Measurements from ENCODE around the gene MIEN1. TPM values are rescaled to one million over a fixed set of nuclear protein-coding genes. Genes with fewer than 3 reads are reported as not detected.
"Not testable (repeated sequence)": the region's sequence is repeated elsewhere in the genome, so short reads cannot be mapped to it uniquely, and the experiment has no call there.

The MIEN1 gene
- total RNA-seq, 1 donor from 2014 or later = 50.4 TPM

DNA sequence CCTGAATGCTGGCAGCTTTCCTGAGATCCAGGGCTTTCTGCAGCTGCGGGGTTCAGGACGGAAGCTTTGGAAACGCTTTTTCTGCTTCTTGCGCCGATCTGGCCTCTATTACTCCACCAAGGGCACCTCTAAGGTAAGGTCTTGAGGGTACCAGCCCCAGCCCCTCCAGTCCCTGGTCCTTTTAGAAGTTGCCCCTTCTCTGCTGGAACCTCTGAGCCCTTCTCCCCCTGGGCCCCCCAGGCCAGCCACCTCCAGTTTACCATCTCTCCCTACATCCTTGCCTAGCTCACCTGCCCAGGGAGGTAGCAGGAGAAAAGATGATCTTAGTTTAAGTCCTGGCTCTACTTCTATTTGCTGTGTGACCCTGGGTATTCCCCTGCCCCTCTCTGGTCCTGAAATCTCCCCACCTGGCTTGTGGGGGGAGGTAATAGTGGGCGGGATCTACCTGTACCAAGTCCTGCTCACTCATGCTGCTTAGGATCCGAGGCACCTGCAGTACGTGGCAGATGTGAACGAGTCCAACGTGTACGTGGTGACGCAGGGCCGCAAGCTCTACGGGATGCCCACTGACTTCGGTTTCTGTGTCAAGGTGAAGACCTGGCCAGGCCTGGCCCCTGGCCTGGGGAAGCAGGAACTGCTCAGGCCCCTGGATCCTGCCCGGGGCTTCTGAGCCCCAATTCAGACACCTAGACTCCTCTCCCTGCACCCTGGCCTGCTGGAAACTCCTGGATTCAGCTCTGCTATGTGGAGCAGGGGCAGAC, 13.9 kb upstream of the MIEN1 start:
- ATAC-seq (ENCODE audit: poor library complexity) = no peak
- no peak for DNase-seq
- intact Hi-C loops (cut with DNase I) = no loop called here

GRCh38 chr17:39742856-39743436, 12.6 kb upstream of the MIEN1 start:
- ATAC-seq (ENCODE audit: poor library complexity) (no peak), DNase-seq (no peak)
- intact Hi-C loops (cut with DNase I) = no loop called here

- intact Hi-C loops (cut with DNase I) = no loop called here
Measured at GRCh38 chr17:39742126-39742855, 12.0 kb upstream of the MIEN1 start.

GRCh38 chr17:39740357-39741111, 10.2 kb upstream of the MIEN1 start:
- DNase-seq = no peak
- ATAC-seq (ENCODE audit: poor library complexity) = no peak
- intact Hi-C loops (cut with DNase I) = no loop called here

More at GRCh38 chr17:39742126-39742855, 12.0 kb upstream of the MIEN1 start:
- no peak for ATAC-seq (ENCODE audit: poor library complexity)
- DNase-seq = no peak

GRCh38 chr17:39739885-39740356, 9.6 kb upstream of the MIEN1 start:
- ATAC-seq (ENCODE audit: poor library complexity) (no peak), DNase-seq (no peak)
- intact Hi-C loops (cut with DNase I) = no loop called here

GRCh38 chr17:39738983-39739884, 8.9 kb upstream of the MIEN1 start:
- peak; percentile 35 for DNase-seq

DNA sequence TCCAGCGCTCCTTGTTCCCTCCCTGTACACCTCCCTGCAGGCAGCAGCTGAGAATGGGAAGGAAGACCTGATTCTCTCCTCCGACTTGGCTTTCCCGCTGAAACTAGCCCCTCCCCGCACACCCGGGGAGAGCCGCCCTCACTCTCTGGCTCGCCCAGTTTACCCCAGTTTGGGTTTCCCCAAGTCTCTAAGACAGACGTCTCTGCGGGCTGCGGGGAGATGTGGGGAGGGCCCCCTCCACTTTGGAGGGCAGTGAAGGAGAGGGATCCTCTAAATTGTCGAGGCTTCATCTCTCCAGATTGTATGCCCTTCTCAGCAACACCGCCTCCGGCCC, 8.2 kb upstream of the MIEN1 start:
- ATAC-seq (ENCODE audit: poor library complexity) = peak; percentile 26
- DNase-seq = no peak
- intact Hi-C loops (cut with DNase I) = no loop called here

More at GRCh38 chr17:39738983-39739884, 8.9 kb upstream of the MIEN1 start:
- intact Hi-C loops (cut with DNase I) = no loop called here
- peak; percentile 19 for ATAC-seq (ENCODE audit: poor library complexity)

DNA sequence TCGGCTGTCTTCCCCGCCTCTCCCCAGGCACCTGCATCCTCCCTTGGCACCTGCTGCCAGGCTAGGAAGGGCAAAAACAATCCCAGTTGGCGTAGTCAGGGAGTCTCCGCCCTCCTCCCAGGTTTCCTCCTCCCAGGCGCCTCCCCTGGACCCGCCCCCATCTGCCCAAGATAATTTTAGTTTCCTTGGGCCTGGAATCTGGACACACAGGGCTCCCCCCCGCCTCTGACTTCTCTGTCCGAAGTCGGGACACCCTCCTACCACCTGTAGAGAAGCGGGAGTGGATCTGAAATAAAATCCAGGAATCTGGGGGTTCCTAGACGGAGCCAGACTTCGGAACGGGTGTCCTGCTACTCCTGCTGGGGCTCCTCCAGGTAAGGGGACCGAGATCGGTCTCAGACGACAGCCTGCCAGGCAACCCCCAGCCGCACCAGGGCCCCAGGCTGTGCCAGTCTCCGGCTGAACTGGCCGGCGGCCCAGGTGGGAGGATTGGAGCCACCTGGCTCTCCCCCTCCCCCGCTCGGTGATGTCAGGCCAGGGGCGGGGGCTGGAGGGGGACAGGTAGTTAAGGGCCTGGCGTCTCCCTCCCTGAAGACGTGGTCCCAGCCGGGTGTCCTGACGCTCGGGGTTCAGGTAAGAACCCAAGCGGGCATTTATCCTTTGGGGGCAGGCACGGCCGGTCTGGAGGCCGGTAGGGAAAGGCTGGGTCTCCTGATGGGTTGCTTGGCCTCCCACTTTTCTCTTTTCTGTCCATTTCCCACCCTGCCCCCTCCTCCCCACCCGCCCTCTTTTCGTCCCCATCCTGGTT, 7.6 kb upstream of the MIEN1 start, which contains the start of gene GRB7:
GRB7 (plus strand) TSS at position 179 of the 808 bp plus-strand sequence. CDS start 4,364 bp downstream, outside the sequence.
- DNase-seq (peak; percentile 60), ATAC-seq (ENCODE audit: poor library complexity) (peak; percentile 64)
- intact Hi-C loops (cut with DNase I) = no loop called here

GRCh38 chr17:39737206-39737759, 7.0 kb upstream of the MIEN1 start:
- intact Hi-C loops (cut with DNase I) = no loop called here
- no peak for DNase-seq
- ATAC-seq (ENCODE audit: poor library complexity) = no peak

GRCh38 chr17:39736319-39737165, 6.2 kb upstream of the MIEN1 start:
- intact Hi-C loops (cut with DNase I) = no loop called here
- DNase-seq (no peak), ATAC-seq (ENCODE audit: poor library complexity) (no peak)

DNA sequence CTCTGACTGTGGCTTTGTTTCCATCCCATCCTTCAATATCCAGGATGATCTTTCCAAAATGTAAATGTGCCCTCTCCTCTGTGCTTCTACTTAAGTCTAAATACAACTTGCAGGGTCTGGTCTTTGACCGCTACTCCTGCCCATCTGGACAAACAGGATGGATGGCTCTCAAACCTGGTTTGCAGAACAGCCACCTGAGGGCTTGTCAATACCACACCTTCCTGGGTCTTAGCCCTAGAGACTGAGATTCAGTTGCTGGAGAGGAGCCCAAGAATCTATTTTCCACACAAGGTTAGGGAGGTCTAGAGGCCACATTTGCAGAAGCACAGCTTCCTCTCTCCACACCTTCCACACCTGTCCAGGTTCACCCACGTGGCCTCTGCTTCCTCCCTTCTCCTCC, 5.5 kb upstream of the MIEN1 start:
- ATAC-seq (ENCODE audit: poor library complexity) = no peak
- DNase-seq = no peak

GRCh38 chr17:39732586-39732985, 2.3 kb upstream of the MIEN1 start:
- intact Hi-C loops (cut with DNase I) = no loop called here
- no peak for DNase-seq
- ATAC-seq (ENCODE audit: poor library complexity) = no peak

More for the DNA sequence above, 5.5 kb upstream of the MIEN1 start:
- intact Hi-C loops (cut with DNase I) = no loop called here

DNA sequence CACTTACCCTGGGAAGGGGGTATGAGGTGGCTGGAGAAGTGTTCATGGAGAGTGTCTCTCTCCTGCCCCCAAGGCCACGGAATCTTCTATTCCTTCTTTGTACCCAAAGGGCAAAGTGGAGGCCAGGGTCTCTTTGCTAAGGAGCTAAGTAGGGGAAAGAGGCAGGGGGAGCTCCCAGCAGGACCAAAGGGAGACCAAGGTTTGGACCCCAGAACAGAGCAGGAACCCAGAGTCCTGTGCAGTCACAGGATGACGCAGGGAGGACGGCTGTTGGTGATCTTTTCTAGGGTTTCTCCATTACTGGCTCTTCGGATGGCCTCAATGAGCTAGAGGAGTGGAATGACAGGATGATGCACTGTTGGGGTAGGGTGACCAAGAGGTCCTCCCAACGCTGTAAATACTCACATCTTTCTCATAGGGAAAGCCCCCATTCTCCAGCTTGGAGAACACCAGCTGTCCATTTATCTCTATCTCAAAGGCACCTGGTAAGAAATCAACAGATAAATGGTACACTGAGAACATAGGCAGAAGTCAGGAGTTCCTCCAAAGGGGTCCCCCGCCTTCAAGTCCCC, 966 bp downstream of the MIEN1 start:
- ATAC-seq (ENCODE audit: poor library complexity) (no peak), DNase-seq (no peak)
- intact Hi-C loops (cut with DNase I) = no loop called here

GRCh38 chr17:39727556-39727955, 2.8 kb downstream of the MIEN1 start:
- no peak for DNase-seq
- ATAC-seq (ENCODE audit: poor library complexity) = no peak
- intact Hi-C loops (cut with DNase I) = no loop called here

DNA sequence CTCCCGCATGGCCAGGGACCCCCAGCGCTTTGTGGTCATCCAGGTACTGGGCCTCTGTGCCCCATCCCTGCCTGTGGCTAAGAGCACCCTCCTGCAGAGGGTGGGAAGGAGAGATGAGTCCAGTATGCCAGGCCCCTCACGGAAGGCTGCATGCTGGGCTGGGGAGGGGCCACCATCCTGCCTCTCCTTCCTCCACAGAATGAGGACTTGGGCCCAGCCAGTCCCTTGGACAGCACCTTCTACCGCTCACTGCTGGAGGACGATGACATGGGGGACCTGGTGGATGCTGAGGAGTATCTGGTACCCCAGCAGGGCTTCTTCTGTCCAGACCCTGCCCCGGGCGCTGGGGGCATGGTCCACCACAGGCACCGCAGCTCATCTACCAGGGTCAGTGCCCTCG, 3.7 kb downstream of the MIEN1 start:
- no peak for DNase-seq
- intact Hi-C loops (cut with DNase I) = no loop called here
- ATAC-seq (ENCODE audit: poor library complexity) = no peak

DNA sequence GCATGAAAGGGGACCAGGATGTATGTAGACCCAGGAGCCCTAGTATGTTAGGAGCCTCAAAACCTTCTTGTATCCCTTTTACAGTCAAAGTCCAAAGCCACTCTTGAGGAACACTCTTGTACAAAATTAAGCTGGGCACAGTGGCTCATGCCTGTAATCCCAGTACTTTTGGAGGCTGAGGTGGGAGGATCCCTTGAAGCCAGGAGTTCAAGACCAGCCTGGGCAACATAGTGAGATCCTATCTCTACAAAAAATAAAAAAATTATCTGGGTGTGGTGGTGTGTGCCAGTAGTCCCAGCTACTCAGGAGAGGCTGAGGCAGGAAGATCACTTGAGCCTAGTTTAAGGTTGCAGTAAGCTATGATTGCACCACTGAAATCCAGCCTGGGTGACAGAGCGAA, 4.4 kb downstream of the MIEN1 start:
- ATAC-seq (ENCODE audit: poor library complexity); DNase-seq; intact Hi-C loops (cut with DNase I): not testable (repeated sequence)

Data from Right ventricle myocardium superior (tissue), 1 donor.